ENCODE results near the gene EBI3. TPM values are rescaled to one million over a fixed set of nuclear protein-coding genes. Genes with fewer than 3 reads are reported as not detected.

Gene EBI3
- total RNA-seq, 2 experiments from 2014 or later = 7.2 to 7.3 TPM

DNA sequence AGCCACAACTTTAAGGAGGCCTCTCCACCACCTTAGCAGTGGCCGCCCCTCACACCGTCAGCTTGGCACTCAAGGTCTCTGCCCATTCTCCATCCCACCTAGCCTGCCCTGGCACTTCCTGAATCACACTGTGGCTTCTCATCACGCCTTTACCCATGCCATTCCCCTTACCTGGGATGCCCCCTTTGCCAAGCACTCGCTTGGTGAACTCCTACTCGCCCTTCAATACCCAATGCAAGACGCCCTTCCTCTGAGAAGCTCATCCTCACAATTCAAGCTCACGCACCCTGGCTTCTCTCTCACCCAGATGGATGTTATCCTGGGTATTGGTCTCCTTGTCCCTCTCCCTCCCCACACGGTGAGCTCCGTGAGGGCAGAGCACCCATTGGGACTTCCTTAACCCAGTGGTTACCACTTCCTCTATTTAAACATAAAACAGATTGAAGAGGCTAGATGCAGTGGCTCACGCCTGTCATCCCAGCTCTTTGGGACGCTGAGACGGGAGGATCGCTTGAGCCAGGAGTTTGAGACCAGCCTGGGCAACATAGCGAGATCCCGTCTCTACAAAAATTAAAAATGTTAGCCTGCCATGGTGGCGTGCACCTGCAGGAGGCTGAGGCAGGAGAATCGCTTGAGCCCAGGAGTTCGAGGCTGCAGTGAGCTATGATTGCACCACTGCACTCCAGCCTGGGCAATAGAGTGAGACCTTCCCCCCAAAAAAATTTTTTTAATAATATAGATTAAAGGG, 37.1 kb downstream of the EBI3 start:
- peaks cover 46% of the 10 kb centered on the region for H3K36me3 Mint-ChIP-seq (ENCODE audit: low read depth)
- H3K4me3 Mint-ChIP-seq = no peak overlapping the region
- no peak for TF ChIP-seq CTCF (IDR thresholded peaks at IDR 0.05)
- no peak for ATAC-seq
- CTCF ChIA-PET = interaction anchor here (0.6 to 7.1 kb wide), 41 partner anchors 8 to 260 kb away, joined by 3 to 84 read pairs (median 4); partner anchors contain the start of genes CHAF1A, EBI3, MPND and SH3GL1
- H3K27ac Mint-ChIP-seq = no peak overlapping the region
- intact Hi-C loops (cut with micrococcal nuclease) = loop anchor here (5.0 kb wide), 1 partner anchor 86 kb away; no protein-coding TSS in a partner anchor
- H3K4me1 Mint-ChIP-seq (ENCODE audit: low read depth) = peaks cover 19% of the 10 kb centered on the region
- DNase-seq = no peak
- H3K9me3 Mint-ChIP-seq = no peaks in the 10 kb centered on the region
- POLR2A ChIA-PET = interaction anchor here (0.7 to 1.7 kb wide), 7 partner anchors 10 to 162 kb away, joined by 3 to 5 read pairs (median 4); partner anchors contain the start of gene YJU2
- H3K27me3 Mint-ChIP-seq = no peaks in the 10 kb centered on the region

GRCh38 chr19:4267101-4267900, 38.0 kb downstream of the EBI3 start:
- H3K27ac Mint-ChIP-seq = peak overlapping the region; percentile 4
- POLR2A ChIA-PET = interaction anchor here (0.7 to 1.7 kb wide), 10 partner anchors 11 to 163 kb away, joined by 3 to 8 read pairs (median 4); partner anchors contain the start of genes MPND and YJU2
- peak; percentile 79 for DNase-seq
- TF ChIP-seq CTCF (IDR thresholded peaks at IDR 0.05) = peak; percentile 81
- ATAC-seq = peak; percentile 71
- intact Hi-C loops (cut with micrococcal nuclease) = loop anchor here (5.0 kb wide), 1 partner anchor 85 kb away; no protein-coding TSS in a partner anchor
- no peaks in the 10 kb centered on the region for H3K9me3 Mint-ChIP-seq
- peaks cover 46% of the 10 kb centered on the region for H3K36me3 Mint-ChIP-seq (ENCODE audit: low read depth)
- peaks cover 19% of the 10 kb centered on the region for H3K4me1 Mint-ChIP-seq (ENCODE audit: low read depth)
- CTCF ChIA-PET = interaction anchor here (0.6 to 7.1 kb wide), 46 partner anchors 9 to 259 kb away, joined by 3 to 84 read pairs (median 4); partner anchors contain the start of genes CHAF1A, EBI3, MPND and SH3GL1
- no peak overlapping the region for H3K4me3 Mint-ChIP-seq
- no peaks in the 10 kb centered on the region for H3K27me3 Mint-ChIP-seq

DNA sequence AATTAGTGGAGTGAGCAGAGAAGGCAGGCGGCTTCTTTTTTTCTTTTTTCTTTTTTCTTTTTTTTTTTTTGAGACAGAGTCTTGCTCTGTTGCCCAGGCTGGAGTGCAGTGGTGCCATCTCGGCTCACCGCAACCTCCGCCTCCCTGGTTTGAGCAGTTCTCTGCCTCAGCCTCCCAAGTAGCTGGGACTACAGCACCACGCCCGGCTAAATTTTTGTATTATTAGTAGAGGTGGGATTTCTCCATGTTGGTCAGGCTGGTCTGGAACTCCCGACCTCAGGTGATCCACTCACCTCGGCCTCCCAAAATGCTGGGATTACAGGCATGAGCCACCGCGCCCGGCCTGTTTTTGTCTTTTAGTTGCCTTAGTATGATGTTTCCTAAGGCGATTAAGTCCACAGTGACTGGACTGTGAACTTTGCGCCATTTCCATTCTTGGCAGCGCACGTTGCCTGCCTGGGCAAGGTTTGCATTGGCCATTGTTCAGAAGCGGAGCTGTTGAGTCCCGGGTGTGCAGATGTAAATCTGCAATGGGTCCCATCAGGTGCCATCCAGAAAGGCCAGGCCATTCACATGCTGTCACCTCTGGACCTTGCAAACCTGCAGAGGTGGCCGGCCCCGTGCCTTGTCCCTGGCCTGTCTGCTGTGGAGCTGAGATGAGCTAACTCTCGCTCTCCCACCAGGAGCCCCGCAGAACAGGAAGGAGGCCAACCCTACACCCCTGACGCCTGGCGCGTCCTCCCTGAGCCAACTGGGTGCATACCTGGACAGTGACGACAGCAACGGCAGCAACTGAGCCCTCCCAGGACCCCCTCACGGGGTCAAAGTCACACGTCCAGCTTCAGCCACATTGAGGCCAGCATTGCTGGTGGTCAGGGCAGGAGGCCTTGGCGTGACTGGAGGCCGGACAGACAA, 38.8 kb downstream of the EBI3 start:
- Mint-ChIP-seq H3K4me3 (no peak overlapping the region), H3K4me1 (ENCODE audit: low read depth) (peaks cover 19% of the 10 kb centered on the region), H3K27me3 (no peaks in the 10 kb centered on the region), H3K9me3 (no peaks in the 10 kb centered on the region), H3K27ac (no peak overlapping the region), H3K36me3 (ENCODE audit: low read depth) (peaks cover 42% of the 10 kb centered on the region)
- intact Hi-C loops (cut with micrococcal nuclease) = loop anchor here (5.0 kb wide), 1 partner anchor 84 kb away; no protein-coding TSS in a partner anchor
- no peak for TF ChIP-seq CTCF (IDR thresholded peaks at IDR 0.05)
- CTCF ChIA-PET = interaction anchor here (0.8 to 7.1 kb wide), 19 partner anchors 8 to 257 kb away, joined by 3 to 84 read pairs (median 5); partner anchors contain the start of genes FSD1, MPND and YJU2
- POLR2A ChIA-PET = interaction anchor here (1.2 to 1.7 kb wide), 6 partner anchors 21 to 91 kb away, joined by 3 to 8 read pairs (median 4); partner anchors contain the start of genes MPND and YJU2
- no peak for ATAC-seq
- no peak for DNase-seq

- no peak for ATAC-seq
- Mint-ChIP-seq H3K4me1 (ENCODE audit: low read depth) (peaks cover 16% of the 10 kb centered on the region), H3K27ac (no peak overlapping the region), H3K4me3 (no peak overlapping the region), H3K36me3 (ENCODE audit: low read depth) (peaks cover 36% of the 10 kb centered on the region), H3K27me3 (no peaks in the 10 kb centered on the region), H3K9me3 (no peaks in the 10 kb centered on the region)
- intact Hi-C loops (cut with micrococcal nuclease) = loop anchor here (5.0 kb wide), 1 partner anchor 83 kb away; no protein-coding TSS in a partner anchor
- ChIA-PET POLR2A (interaction anchor here (1.2 to 1.7 kb wide), 4 partner anchors 22 to 91 kb away, joined by 3 to 8 read pairs (median 3); partner anchors contain the start of genes MPND and YJU2), CTCF (interaction anchor here (0.5 to 7.1 kb wide), 13 partner anchors 8 to 126 kb away, joined by 3 to 84 read pairs (median 5); partner anchors contain the start of genes FSD1 and MPND)
- DNase-seq = no peak
- no peak for TF ChIP-seq CTCF (IDR thresholded peaks at IDR 0.05)
These were observed 39.6 kb downstream of the EBI3 start for GRCh38 chr19:4268816-4269430.

Data from activated CD8-positive, alpha-beta T cell treated with anti-CD3 and anti-CD28 coated beads for 36 hours (primary cell).